Measurements from ENCODE around the gene KNSTRN. TPM values are rescaled to one million over a fixed set of nuclear protein-coding genes. Genes with fewer than 3 reads are reported as not detected.
A peak's percentile ranks its signal among the peaks of the same experiment; 100 is the strongest.

Gene KNSTRN
- total and polyA plus RNA-seq, 4 donors, result 7.5 to 16.6 (median 14.0) TPM

DNA sequence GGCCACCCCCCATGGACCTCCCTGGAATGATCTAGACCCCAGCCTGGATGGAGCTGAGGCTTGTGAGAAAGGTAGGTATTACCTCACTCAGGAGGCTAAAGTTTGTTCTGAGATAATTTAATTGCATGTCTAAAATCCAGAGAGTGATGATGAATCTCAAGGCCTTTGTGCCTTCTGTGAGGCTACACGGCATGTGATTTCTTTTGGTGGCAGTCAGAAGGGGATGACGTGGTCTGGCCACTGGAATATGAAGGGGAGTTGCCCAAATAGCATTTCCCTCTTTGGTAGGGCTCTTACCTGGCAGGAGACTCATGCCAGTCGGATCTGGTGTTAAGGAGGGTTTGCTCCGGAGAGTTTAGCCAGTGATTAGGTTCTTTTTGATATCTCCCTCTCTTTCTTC is 60.7 kb downstream of the KNSTRN start:
- H3K36me3 ChIP-seq (ENCODE audit: control insufficient read depth in 4 of 4, insufficient read depth in 4 of 4, low read length in 4 of 4), result no peaks in the 10 kb centered on the region
- TF ChIP-seq CTCF (IDR thresholded peaks at IDR 0.05; ENCODE audit: control extremely low read depth, extremely low read depth), result no peak
- peak overlapping the region in 1 of 2 donors; percentile 83 for H3K27ac ChIP-seq (ENCODE audit: low read depth in 1 of 2, low read length in 1 of 2)
- H3K27me3 ChIP-seq (ENCODE audit: control insufficient read depth in 3 of 3, insufficient read depth in 3 of 3, low read length in 2 of 3), result peaks cover 0 to 8% (median 6%) of the 10 kb centered on the region in 3 donors
- no peak overlapping the region for H3K4me3 ChIP-seq
- peaks cover 5 to 50% (median 12%) of the 10 kb centered on the region in 5 donors for H3K4me1 ChIP-seq (ENCODE audit: control insufficient read depth in 5 of 5, insufficient read depth in 5 of 5, low read length in 5 of 5)
- no peak overlapping the region for H3K9ac ChIP-seq (ENCODE audit: insufficient read depth in 1 of 2, low read length in 2 of 2)
- no peaks in the 10 kb centered on the region for H3K9me3 ChIP-seq (ENCODE audit: control insufficient read depth in 4 of 4, insufficient read depth in 3 of 4, low read length in 3 of 4)
- 83 to 91% methylated on average over 4 of the region's 4 CpGs for WGBS, 2 donors
- DNase-seq (no peak), ATAC-seq (ENCODE audit: insufficient read depth, low FRiP score) (no peak)

DNA sequence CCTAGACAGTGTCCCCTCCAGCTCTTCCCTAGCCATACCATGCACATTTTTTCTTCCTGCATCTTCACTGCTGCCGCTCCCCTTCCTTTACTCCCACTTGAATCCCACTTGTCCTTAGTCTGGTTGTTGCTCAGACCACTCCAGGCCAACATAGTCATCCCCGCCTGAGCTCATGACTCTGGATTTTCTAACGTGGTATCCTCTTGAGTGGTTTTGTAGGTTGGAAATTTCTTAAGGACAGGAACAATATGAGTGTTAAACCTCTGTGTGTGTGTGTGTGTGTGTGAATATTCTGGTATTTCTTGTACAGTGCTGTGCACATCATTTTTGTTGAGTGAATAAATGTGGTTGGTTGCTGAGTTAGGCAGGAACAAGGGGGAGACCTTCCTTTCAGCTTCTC is 61.3 kb downstream of the KNSTRN start:
- WGBS, 2 donors, result 64% methylated on average over 3 of the region's 3 CpGs
- no peak overlapping the region for H3K4me3 ChIP-seq
- no peak for TF ChIP-seq CTCF (IDR thresholded peaks at IDR 0.05; ENCODE audit: control extremely low read depth, extremely low read depth)
- DNase-seq, result no peak
- peak overlapping the region in 1 of 2 donors; percentile 83 for H3K27ac ChIP-seq (ENCODE audit: low read depth in 1 of 2, low read length in 1 of 2)
- peaks cover 5 to 47% (median 12%) of the 10 kb centered on the region in 5 donors for H3K4me1 ChIP-seq (ENCODE audit: control insufficient read depth in 5 of 5, insufficient read depth in 5 of 5, low read length in 5 of 5)
- no peaks in the 10 kb centered on the region for H3K9me3 ChIP-seq (ENCODE audit: control insufficient read depth in 4 of 4, insufficient read depth in 3 of 4, low read length in 3 of 4)
- H3K9ac ChIP-seq (ENCODE audit: insufficient read depth in 1 of 2, low read length in 2 of 2), result no peak overlapping the region
- ATAC-seq (ENCODE audit: insufficient read depth, low FRiP score), result no peak
- no peaks in the 10 kb centered on the region for H3K36me3 ChIP-seq (ENCODE audit: control insufficient read depth in 4 of 4, insufficient read depth in 4 of 4, low read length in 4 of 4)
- H3K27me3 ChIP-seq (ENCODE audit: control insufficient read depth in 3 of 3, insufficient read depth in 3 of 3, low read length in 2 of 3), result peaks cover 0 to 5% (median 3%) of the 10 kb centered on the region in 3 donors

Other genes with a start within 250 kb of the KNSTRN start
- gene BUB1B, start 221.7 kb upstream of the KNSTRN start, total RNA-seq, result 1 to 10 TPM; 1.8 to 8.0 TPM
- gene BUB1B, start 221.7 kb upstream of the KNSTRN start, polyA plus RNA-seq, result 1 to 10 TPM; 1.1 to 2.3 TPM
- 10 to 100 TPM in 1 of 2 donors, 1 to 10 TPM in 1; 8.4 to 10.4 TPM for gene PAK6, start 143.7 kb upstream of the KNSTRN start, total RNA-seq
- 1 to 10 TPM; 5.8 to 6.1 TPM for gene PAK6, start 143.7 kb upstream of the KNSTRN start, polyA plus RNA-seq
- gene ANKRD63, start 99.7 kb upstream of the KNSTRN start, total RNA-seq, result not detected
- gene ANKRD63, start 99.7 kb upstream of the KNSTRN start, polyA plus RNA-seq, result not detected
- 10 to 100 TPM; 17.9 to 76.7 TPM for gene PLCB2, start 74.8 kb upstream of the KNSTRN start, total RNA-seq
- gene PLCB2, start 74.8 kb upstream of the KNSTRN start, polyA plus RNA-seq, result 10 to 100 TPM; 47.5 to 54.9 TPM
- gene INAFM2, start 59.0 kb upstream of the KNSTRN start, total RNA-seq, result 10 to 100 TPM; 12.8 to 31.1 TPM
- gene INAFM2, start 59.0 kb upstream of the KNSTRN start, polyA plus RNA-seq, result 10 to 100 TPM; 18.4 to 19.7 TPM
- gene CCDC9B, start 41.8 kb upstream of the KNSTRN start, total RNA-seq, result 10 to 100 TPM in 1 of 2 donors, 1 to 10 TPM in 1; 4.4 to 42.1 TPM
- gene CCDC9B, start 41.8 kb upstream of the KNSTRN start, polyA plus RNA-seq, result 10 to 100 TPM in 1 of 2 donors, 1 to 10 TPM in 1; 7.0 to 22.8 TPM
- not detected for gene PHGR1, start 31.7 kb upstream of the KNSTRN start, total RNA-seq
- 1 to 10 TPM in 1 of 2 donors, under 1 TPM in 1; 0.84 to 1.0 TPM for gene PHGR1, start 31.7 kb upstream of the KNSTRN start, polyA plus RNA-seq
- 1 to 10 TPM in 1 of 2 donors, under 1 TPM in 1; 0.23 to 1.3 TPM for gene DISP2, start 24.5 kb upstream of the KNSTRN start, total RNA-seq
- 1 to 10 TPM in 1 of 2 donors, under 1 TPM in 1; 0.06 to 2.5 TPM for gene DISP2, start 24.5 kb upstream of the KNSTRN start, polyA plus RNA-seq
- gene IVD, start 23.1 kb downstream of the KNSTRN start, total RNA-seq, result 10 to 100 TPM; 51.0 to 87.8 TPM
- 10 to 100 TPM; 41.4 to 47.6 TPM for gene IVD, start 23.1 kb downstream of the KNSTRN start, polyA plus RNA-seq
- 10 to 100 TPM; 11.3 to 28.1 TPM for gene BAHD1, start 58.2 kb downstream of the KNSTRN start, total RNA-seq
- gene BAHD1, start 58.2 kb downstream of the KNSTRN start, polyA plus RNA-seq, result 10 to 100 TPM; 12.8 to 14.5 TPM
- gene CHST14, start 88.3 kb downstream of the KNSTRN start, total RNA-seq, result 10 to 100 TPM; 13.6 to 20.0 TPM
- 10 to 100 TPM in 1 of 2 donors, 1 to 10 TPM in 1; 9.8 to 10.4 TPM for gene CHST14, start 88.3 kb downstream of the KNSTRN start, polyA plus RNA-seq
- 10 to 100 TPM; 24.5 to 31.8 TPM for gene CCDC32, start 182.3 kb downstream of the KNSTRN start, total RNA-seq
- 10 to 100 TPM; 29.3 to 31.2 TPM for gene CCDC32, start 182.3 kb downstream of the KNSTRN start, polyA plus RNA-seq
- gene RPUSD2, start 186.6 kb downstream of the KNSTRN start, total RNA-seq, result 1 to 10 TPM; 5.2 to 9.4 TPM
- 1 to 10 TPM; 7.2 to 9.3 TPM for gene RPUSD2, start 186.6 kb downstream of the KNSTRN start, polyA plus RNA-seq
- 1 to 10 TPM in 1 of 2 donors, under 1 TPM in 1; 0.95 to 5.4 TPM for gene KNL1, start 211.5 kb downstream of the KNSTRN start, total RNA-seq
- gene KNL1, start 211.5 kb downstream of the KNSTRN start, polyA plus RNA-seq, result under 1 TPM; 0.45 to 0.53 TPM

All from lung (tissue), 12 donors.